ENCODE data around the gene MTR.
"Not testable (repeated sequence)": the region's sequence is repeated elsewhere in the genome, so short reads cannot be mapped to it uniquely, and the experiment has no call there.

MTR gene

GRCh38 chr1:236904892-236905741 lies 110.0 kb downstream of the MTR start:
- peak; percentile 94 for DNase-seq (ENCODE audit: low read depth)

- no peak for DNase-seq (ENCODE audit: low read depth)
Measured at GRCh38 chr1:236907205-236907604, 112.1 kb downstream of the MTR start.

GRCh38 chr1:236908669-236909068 lies 113.6 kb downstream of the MTR start:
- no peak for DNase-seq (ENCODE audit: low read depth)

GRCh38 chr1:236911047-236911446 lies 116.0 kb downstream of the MTR start:
- not testable (repeated sequence) for DNase-seq (ENCODE audit: low read depth)

- DNase-seq (ENCODE audit: low read depth) = peak; percentile 79
Measured at GRCh38 chr1:236913371-236914037, 118.4 kb downstream of the MTR start.

GRCh38 chr1:236914375-236914774 lies 119.3 kb downstream of the MTR start:
- no peak for DNase-seq (ENCODE audit: low read depth)

GRCh38 chr1:236916131-236916800 lies 121.2 kb downstream of the MTR start:
- peak; percentile 33 for DNase-seq (ENCODE audit: low read depth)

- no peak for DNase-seq (ENCODE audit: low read depth)
Measured at GRCh38 chr1:236917448-236917847, 122.4 kb downstream of the MTR start.

- DNase-seq (ENCODE audit: low read depth) = no peak
Measured at GRCh38 chr1:236920286-236920894, 125.3 kb downstream of the MTR start.

- DNase-seq (ENCODE audit: low read depth) = no peak
Measured at GRCh38 chr1:236921610-236922009, 126.5 kb downstream of the MTR start.

GRCh38 chr1:236922190-236922589 lies 127.1 kb downstream of the MTR start:
- no peak for DNase-seq (ENCODE audit: low read depth)

- DNase-seq (ENCODE audit: low read depth) = no peak
Measured at GRCh38 chr1:236925386-236925785, 130.3 kb downstream of the MTR start.

GRCh38 chr1:236930503-236930902 lies 135.4 kb downstream of the MTR start:
- DNase-seq (ENCODE audit: low read depth) = no peak

- no peak for DNase-seq (ENCODE audit: low read depth)
Measured at GRCh38 chr1:236938760-236939159, 143.7 kb downstream of the MTR start.

- DNase-seq (ENCODE audit: low read depth) = no peak
Measured at GRCh38 chr1:236942431-236942830, 147.3 kb downstream of the MTR start.

GRCh38 chr1:236944556-236944955 lies 149.5 kb downstream of the MTR start:
- no peak for DNase-seq (ENCODE audit: low read depth)

- no peak for DNase-seq (ENCODE audit: low read depth)
Measured at GRCh38 chr1:236945002-236945401, 149.9 kb downstream of the MTR start.

- no peak for DNase-seq (ENCODE audit: low read depth)
Measured at GRCh38 chr1:236947794-236948193, 152.7 kb downstream of the MTR start.

- DNase-seq (ENCODE audit: low read depth) = no peak
Measured at GRCh38 chr1:236948381-236948780, 153.3 kb downstream of the MTR start.

GRCh38 chr1:236948996-236949395 lies 153.9 kb downstream of the MTR start:
- DNase-seq (ENCODE audit: low read depth) = no peak

GRCh38 chr1:236950365-236950764 lies 155.3 kb downstream of the MTR start:
- no peak for DNase-seq (ENCODE audit: low read depth)

- no peak for DNase-seq (ENCODE audit: low read depth)
Measured at GRCh38 chr1:236951672-236952071, 156.6 kb downstream of the MTR start.

Measured in iris pigment epithelial cell (primary cell).